Lung (tissue), 12 donors: ENCODE results near the gene SYMPK. TPM values are rescaled to one million over a fixed set of nuclear protein-coding genes. Genes with fewer than 3 reads are reported as not detected.

Experiments
- ATAC-seq: fragments of 200-7000 bp; cut with Tn5 transposase; one replicate; pipeline ENCODE4 v1.9.1; 2020; ENCODE audit warnings: moderate number of reproducible peaks; ENCODE audit not compliant: insufficient read depth, low FRiP score
- DNase-seq, 3 donors: peaks; one replicate each; pipeline ENCODE4 v3.0.0-alpha.2; 2013 to 2017
- H3K27ac ChIP-seq, 2 donors: one replicate each; pipeline ENCODE4 v1.5.1; 2013; ENCODE audit warnings: mild to moderate bottlenecking in 2 of 2, moderate library complexity in 2 of 2, control low read depth in 1 of 2, inconsistent platforms in 1 of 2, low read depth in 1 of 2, low read length in 1 of 2
- H3K27me3 ChIP-seq, 3 donors: one replicate each; pipeline ENCODE4 v1.5.1; 2013; ENCODE audit warnings: low read length in 2 of 3; ENCODE audit not compliant: control insufficient read depth in 3 of 3, insufficient read depth in 3 of 3
- H3K36me3 ChIP-seq, 4 donors: one replicate each; pipeline ENCODE4 v1.5.1; 2013; ENCODE audit warnings: low read length in 4 of 4, mild to moderate bottlenecking in 1 of 4, moderate library complexity in 1 of 4; ENCODE audit not compliant: control insufficient read depth in 4 of 4, insufficient read depth in 4 of 4
- H3K4me1 ChIP-seq, 5 donors: one replicate each; pipeline ENCODE4 v1.5.1; 2013; ENCODE audit warnings: low read length in 5 of 5, mild to moderate bottlenecking in 2 of 5, moderate library complexity in 1 of 5; ENCODE audit not compliant: control insufficient read depth in 5 of 5, insufficient read depth in 5 of 5
- H3K4me3 ChIP-seq: one replicate; pipeline ENCODE4 v1.5.1; 2013; ENCODE audit warnings: mild to moderate bottlenecking, control low read depth, moderate library complexity
- H3K9ac ChIP-seq, 2 donors: one replicate each; pipeline ENCODE4 v1.5.1; 2013; ENCODE audit warnings: low read length in 2 of 2, control low read depth in 1 of 2; ENCODE audit not compliant: insufficient read depth in 1 of 2
- H3K9me3 ChIP-seq, 4 donors: one replicate each; pipeline ENCODE4 v1.5.1; 2013; ENCODE audit warnings: low read length in 3 of 4, mild to moderate bottlenecking in 1 of 4, moderate library complexity in 1 of 4; ENCODE audit not compliant: control insufficient read depth in 4 of 4, insufficient read depth in 3 of 4
- WGBS, 2 donors: extraction: QIAGEN DNeasy Blood & Tissue Kit; methylation state at CpG; one replicate each; pipeline ENCODE4 v1.1.7; 2013; 5-methylcytosine and 5-hydroxymethylcytosine counted together
- polyA plus RNA-seq, 2 donors: library from polyadenylated mRNA; stranded (reverse); fragments of 200-250 nt; gene quantifications; one replicate each; pipeline ENCODE4 v1.2.1, GENCODE V29; 2013
- total RNA-seq, 2 donors: library from RNA; depleted of rRNA in 1 of 2; stranded (reverse); fragments of >200 nt in 1 of 2; gene quantifications; one replicate each; pipeline ENCODE4 v1.2.1, GENCODE V29; 2014 to 2021
- TF ChIP-seq, protein P1 (sequence below): IDR thresholded peaks from 2 replicates; pipeline ENCODE4 v1.5.1; 2012; ENCODE audit warnings: mild to moderate bottlenecking; ENCODE audit errors: control extremely low read depth, extremely low read depth
- donor health status: control.
- donor health status: control.
- donor health status: Bipolar disorder and iron deficiency.
- donor health status: healthy.
- donor health status: DM: yes; HTN: yes; CAD: no.

Gene SYMPK
- total and polyA plus RNA-seq, 4 donors: 40.3 to 125 (median 64.8) TPM

- Histone ChIP-seq H3K4me1 (peaks cover 0 to 6% (median 1%) of the 10 kb centered on the region in 5 donors), H3K9me3 (no peaks in the 10 kb centered on the region), H3K27ac (no peak within 1 kb of the TSS), H3K4me3 (no peak within 1 kb of the TSS), H3K36me3 (peaks cover 0 to 11% (median 5%) of the 10 kb centered on the region in 4 donors), H3K9ac (no peak within 1 kb of the TSS), H3K27me3 (peaks cover 0 to 26% (median 24%) of the 10 kb centered on the region in 3 donors)
- TF ChIP-seq, protein P1, sequence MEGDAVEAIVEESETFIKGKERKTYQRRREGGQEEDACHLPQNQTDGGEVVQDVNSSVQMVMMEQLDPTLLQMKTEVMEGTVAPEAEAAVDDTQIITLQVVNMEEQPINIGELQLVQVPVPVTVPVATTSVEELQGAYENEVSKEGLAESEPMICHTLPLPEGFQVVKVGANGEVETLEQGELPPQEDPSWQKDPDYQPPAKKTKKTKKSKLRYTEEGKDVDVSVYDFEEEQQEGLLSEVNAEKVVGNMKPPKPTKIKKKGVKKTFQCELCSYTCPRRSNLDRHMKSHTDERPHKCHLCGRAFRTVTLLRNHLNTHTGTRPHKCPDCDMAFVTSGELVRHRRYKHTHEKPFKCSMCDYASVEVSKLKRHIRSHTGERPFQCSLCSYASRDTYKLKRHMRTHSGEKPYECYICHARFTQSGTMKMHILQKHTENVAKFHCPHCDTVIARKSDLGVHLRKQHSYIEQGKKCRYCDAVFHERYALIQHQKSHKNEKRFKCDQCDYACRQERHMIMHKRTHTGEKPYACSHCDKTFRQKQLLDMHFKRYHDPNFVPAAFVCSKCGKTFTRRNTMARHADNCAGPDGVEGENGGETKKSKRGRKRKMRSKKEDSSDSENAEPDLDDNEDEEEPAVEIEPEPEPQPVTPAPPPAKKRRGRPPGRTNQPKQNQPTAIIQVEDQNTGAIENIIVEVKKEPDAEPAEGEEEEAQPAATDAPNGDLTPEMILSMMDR: peak; percentile 30
- ATAC-seq: peak; percentile 37
- DNase-seq: peak in 2 of 3 donors; percentile 19 to 28
- 2 to 3% methylated on average over 64 to 71 of the region's 71 CpGs for WGBS, 2 donors
These were observed 1.1 kb upstream of the SYMPK start, which contains the start of gene FOXA3 for GRCh38 chr19:45863840-45864628. Gene FOXA3, plus strand, starts transcription at chr19:45864326. Its CDS starts 131 bp downstream, at chr19:45864457.

DNA sequence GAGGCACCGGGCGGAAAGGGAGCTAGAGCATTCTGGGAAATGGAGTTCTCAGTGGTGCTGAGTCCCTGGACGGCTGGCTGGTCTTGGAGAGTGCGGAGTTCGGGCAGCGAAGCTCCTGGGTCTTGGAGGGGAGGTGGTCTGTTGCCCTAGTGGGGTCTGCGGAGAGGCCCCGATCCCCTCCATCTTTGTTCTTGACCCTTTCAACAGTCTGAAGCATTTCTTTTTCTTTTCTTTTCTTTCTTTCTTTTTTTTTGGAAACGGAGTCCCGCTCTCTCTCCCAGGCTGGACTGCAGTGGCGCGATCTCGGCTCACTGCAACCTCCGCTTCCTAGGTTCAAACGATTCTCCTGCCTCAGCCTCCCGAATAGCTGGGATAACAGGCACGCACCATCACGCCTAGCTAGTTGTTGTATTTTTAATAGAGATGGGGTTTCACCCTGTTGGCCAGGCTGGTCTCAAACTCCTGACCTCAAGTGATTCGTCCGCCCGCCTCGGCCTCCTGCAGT lies 440 bp upstream of the SYMPK start:
- WGBS, 2 donors: 2 to 3% methylated on average over 22 of the region's 22 CpGs
- no peak overlapping the region for H3K9ac ChIP-seq
- no peak overlapping the region for H3K27ac ChIP-seq
- no peaks in the 10 kb centered on the region for H3K9me3 ChIP-seq
- TF ChIP-seq, protein P1: no peak
- peaks cover 0 to 6% (median 1%) of the 10 kb centered on the region in 5 donors for H3K4me1 ChIP-seq
- DNase-seq (no peak), ATAC-seq (no peak)
- peaks cover 0 to 13% (median 7%) of the 10 kb centered on the region in 4 donors for H3K36me3 ChIP-seq
- no peak overlapping the region for H3K4me3 ChIP-seq
- H3K27me3 ChIP-seq: peaks cover 0 to 26% (median 24%) of the 10 kb centered on the region in 3 donors

DNA sequence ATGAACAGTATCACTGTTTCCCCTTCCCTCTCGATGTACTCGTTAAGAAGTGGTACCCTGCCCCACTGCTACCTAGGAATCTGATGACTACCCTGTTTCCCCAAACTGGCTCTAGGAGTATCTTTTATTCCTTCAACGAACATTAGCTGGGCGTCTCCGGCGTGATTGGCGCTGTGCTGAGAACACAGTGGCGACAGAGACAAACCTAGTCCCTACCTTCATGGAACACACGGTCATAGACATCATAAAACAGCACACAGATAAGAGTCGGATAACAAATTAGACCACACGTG lies 730 bp downstream of the SYMPK start:
- Histone ChIP-seq H3K9me3 (no peaks in the 10 kb centered on the region), H3K4me3 (peak overlapping the region; percentile 82), H3K4me1 (peaks cover 0 to 6% (median 2%) of the 10 kb centered on the region in 5 donors), H3K36me3 (peaks cover 0 to 13% (median 9%) of the 10 kb centered on the region in 4 donors), H3K9ac (peak overlapping the region; percentile 59 to 74), H3K27me3 (peaks cover 0 to 26% (median 24%) of the 10 kb centered on the region in 3 donors), H3K27ac (peak overlapping the region; percentile 89 to 93)
- DNase-seq (no peak), ATAC-seq (no peak)
- 0% methylated on average over 11 of the region's 11 CpGs for WGBS, 2 donors
- TF ChIP-seq, protein P1: no peak
